NCI-H524 (cell line): Measurements from ENCODE around the gene CEP295NL.
"Not testable (repeated sequence)": the region's sequence is repeated elsewhere in the genome, so short reads cannot be mapped to it uniquely, and the experiment has no call there.

Experiments
- DNase-seq, 2 experiments: peaks; one replicate each; lab custom pipeline; 2025; lab: John Stamatoyannopoulos, UW

Gene CEP295NL

DNA sequence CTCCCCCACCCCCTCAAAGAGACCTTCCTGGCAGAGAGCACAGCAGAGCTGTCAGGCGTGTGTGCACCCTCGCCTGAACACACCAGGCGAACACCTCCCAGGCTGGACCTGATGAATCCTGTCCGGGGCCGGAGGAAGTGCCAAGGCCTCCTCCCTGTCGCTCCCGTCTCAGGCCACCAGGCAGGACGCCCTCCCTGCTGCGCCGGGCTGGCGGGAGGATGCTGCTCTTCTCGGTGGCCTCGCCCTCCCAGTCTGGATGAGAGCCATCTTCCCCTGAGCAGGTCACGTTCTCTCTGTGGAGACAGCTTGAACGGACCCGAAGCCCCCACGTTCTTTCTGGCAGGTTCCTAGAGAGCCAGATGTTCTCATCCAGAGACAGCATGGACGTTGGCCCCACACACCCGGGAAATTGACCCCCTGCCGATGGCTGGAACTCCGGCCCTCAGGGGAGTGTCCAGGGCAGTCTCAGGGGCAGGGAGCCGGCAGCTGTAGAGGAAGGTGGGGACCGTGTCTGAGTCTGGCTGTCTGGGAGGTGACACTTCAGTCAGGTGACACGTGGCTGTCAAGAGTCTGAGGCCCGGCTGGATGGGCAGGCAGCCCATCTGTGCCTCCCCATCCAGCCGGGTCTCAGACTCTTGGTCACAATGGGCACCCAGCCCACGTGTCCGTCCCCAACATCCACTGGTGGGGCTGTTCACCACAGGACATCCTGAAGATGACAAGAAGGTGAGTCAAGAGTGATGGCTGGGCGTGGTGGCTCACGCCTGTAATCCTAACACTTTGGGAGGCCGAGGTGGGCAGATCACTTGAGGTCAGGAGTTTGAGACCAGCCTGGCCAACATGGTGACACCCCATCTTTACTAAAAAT, 27.1 kb upstream of the CEP295NL start:
- DNase-seq = peak in 1 of 2 experiments; percentile 75

GRCh38 chr17:78925662-78926555, 22.9 kb upstream of the CEP295NL start:
- no peak for DNase-seq

DNA sequence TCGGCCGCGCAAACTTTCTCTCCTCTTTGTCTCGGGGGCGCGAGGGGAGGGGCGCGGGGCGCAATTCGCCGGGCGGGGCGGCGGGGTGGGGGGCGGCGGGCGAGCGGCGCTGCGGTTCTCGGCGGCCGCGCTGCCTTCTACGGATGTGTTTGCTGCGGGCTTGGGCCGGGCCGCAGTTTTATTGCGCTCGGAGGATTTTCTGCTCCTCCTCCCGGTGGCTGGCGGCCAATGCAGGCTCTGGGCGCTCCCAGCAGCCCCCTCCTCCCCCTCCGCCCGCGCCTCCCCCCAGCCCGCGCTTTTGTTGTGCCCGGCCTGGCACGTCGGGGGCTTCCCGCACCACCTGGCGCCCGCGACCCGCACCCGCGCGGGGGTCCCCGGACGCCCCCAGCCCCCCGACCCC, 22.2 kb upstream of the CEP295NL start, which contains the start of gene TIMP2:
TIMP2 (minus strand) TSS at position 154 of the 400 bp plus-strand sequence. CDS start 299 bp downstream, outside the sequence.
- DNase-seq = peak; percentile 81 to 95

- DNase-seq = peak in 1 of 2 experiments; percentile 35
These were observed 21.6 kb upstream of the CEP295NL start for GRCh38 chr17:78924481-78925151.

GRCh38 chr17:78923660-78924453, 20.9 kb upstream of the CEP295NL start:
- DNase-seq = no peak

GRCh38 chr17:78922816-78923498, 20.0 kb upstream of the CEP295NL start:
- no peak for DNase-seq

- DNase-seq = no peak
These were observed 18.5 kb upstream of the CEP295NL start for GRCh38 chr17:78921437-78921971.

GRCh38 chr17:78920528-78920927, 17.5 kb upstream of the CEP295NL start:
- no peak for DNase-seq

- DNase-seq = no peak
These were observed 17.0 kb upstream of the CEP295NL start for GRCh38 chr17:78919861-78920450.

- no peak for DNase-seq
These were observed 16.0 kb upstream of the CEP295NL start for GRCh38 chr17:78918979-78919378.

- no peak for DNase-seq
These were observed 14.7 kb upstream of the CEP295NL start for GRCh38 chr17:78917451-78918275.

GRCh38 chr17:78915872-78916632, 13.1 kb upstream of the CEP295NL start:
- no peak for DNase-seq

- no peak for DNase-seq
These were observed 10.1 kb upstream of the CEP295NL start for GRCh38 chr17:78913115-78913514.

GRCh38 chr17:78912082-78912481, 9.1 kb upstream of the CEP295NL start:
- DNase-seq = no peak

DNA sequence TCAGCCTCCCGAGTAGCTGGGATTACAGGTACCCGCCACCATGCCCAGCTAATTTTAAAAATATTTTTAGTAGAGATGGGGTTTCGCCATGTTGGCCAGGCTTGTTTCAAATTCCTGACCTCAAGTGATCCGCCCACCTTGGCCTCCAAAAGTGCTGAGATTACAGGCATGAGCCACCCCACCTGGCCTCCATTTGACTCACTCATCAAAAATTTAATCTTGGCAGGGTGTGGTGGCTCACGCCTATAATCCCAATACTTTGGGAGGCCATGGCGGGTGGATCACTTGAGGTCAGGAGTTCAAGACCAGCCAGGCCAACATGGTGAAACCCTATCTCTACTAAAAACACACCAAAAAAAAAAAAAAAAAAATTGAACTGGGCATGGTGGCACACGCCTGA, 8.5 kb upstream of the CEP295NL start:
- DNase-seq = not testable (repeated sequence)

- DNase-seq = no peak
These were observed 7.7 kb upstream of the CEP295NL start for GRCh38 chr17:78910497-78911284.

DNA sequence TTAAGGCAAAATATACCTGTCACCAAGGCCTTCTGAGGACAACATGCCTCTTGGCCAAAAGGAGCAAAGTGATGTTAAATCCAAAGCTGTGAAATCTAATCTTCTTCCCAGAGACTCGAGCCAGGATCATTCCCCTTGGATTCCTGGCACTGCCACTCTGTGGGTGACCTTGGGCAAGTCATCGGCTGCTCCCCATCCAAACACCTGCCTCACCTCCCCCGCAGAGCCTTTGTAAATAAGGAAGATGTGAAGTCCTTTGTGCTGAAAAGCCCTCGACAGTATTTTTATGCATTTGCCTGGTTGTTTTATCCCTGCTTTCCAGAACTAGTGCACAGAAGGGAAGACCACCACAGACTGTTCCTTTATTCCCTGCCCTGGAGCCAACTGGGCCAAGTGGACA, 5.4 kb upstream of the CEP295NL start:
- DNase-seq = no peak

DNA sequence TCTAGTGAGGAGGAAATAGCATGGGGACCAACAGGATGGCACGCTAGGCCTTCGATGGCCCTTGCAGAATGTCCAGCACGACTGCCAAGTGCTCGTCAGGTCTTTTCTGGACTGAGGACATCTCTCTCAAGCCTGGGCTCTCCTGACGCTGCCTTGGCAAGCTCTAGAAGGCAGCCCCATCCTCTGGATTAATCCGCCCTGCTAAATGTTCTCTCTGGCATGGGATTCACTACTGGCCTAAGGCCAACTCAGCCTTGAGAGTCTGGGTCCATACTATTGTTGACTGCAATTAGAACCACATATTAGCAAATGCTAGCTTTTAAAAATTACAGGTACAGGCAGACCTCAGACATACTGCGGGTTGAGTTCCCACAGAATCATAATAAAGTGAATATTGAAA, 2.5 kb upstream of the CEP295NL start:
- DNase-seq = no peak
